HG03108 (cell line): ENCODE measurements around the gene EPB41L4A.
"Not testable (repeated sequence)": the region's sequence is repeated elsewhere in the genome, so short reads cannot be mapped to it uniquely, and the experiment has no call there.

ENCODE experiments used
- ATAC-seq: cut with Tn5 transposase; IDR thresholded peaks from one replicate; pipeline ENCODE4 v1.9.1; 2021; ENCODE audit warnings: moderate library complexity; ENCODE audit not compliant: unreplicated experiment

Gene EPB41L4A

GRCh38 chr5:112263469-112263868 lies 155.6 kb downstream of the EPB41L4A start:
- ATAC-seq = no peak

- no peak for ATAC-seq
Measured at GRCh38 chr5:112258571-112258970, 160.5 kb downstream of the EPB41L4A start.

GRCh38 chr5:112257976-112258375 lies 161.1 kb downstream of the EPB41L4A start:
- ATAC-seq = no peak

GRCh38 chr5:112257005-112257404 lies 162.1 kb downstream of the EPB41L4A start:
- ATAC-seq = no peak

- ATAC-seq = no peak
Measured at GRCh38 chr5:112254303-112254702, 164.8 kb downstream of the EPB41L4A start.

GRCh38 chr5:112253478-112254250 lies 165.4 kb downstream of the EPB41L4A start:
- ATAC-seq = no peak

- ATAC-seq = no peak
Measured at GRCh38 chr5:112250551-112250950, 168.5 kb downstream of the EPB41L4A start.

- no peak for ATAC-seq
Measured at GRCh38 chr5:112248623-112249022, 170.5 kb downstream of the EPB41L4A start.

GRCh38 chr5:112247960-112248359 lies 171.1 kb downstream of the EPB41L4A start:
- no peak for ATAC-seq

GRCh38 chr5:112245656-112246055 lies 173.4 kb downstream of the EPB41L4A start:
- no peak for ATAC-seq

- ATAC-seq = no peak
Measured at GRCh38 chr5:112239996-112240395, 179.1 kb downstream of the EPB41L4A start.

GRCh38 chr5:112238473-112238872 lies 180.6 kb downstream of the EPB41L4A start:
- ATAC-seq = no peak

GRCh38 chr5:112237456-112237855 lies 181.6 kb downstream of the EPB41L4A start:
- ATAC-seq = no peak

- ATAC-seq = no peak
Measured at GRCh38 chr5:112234000-112234399, 185.1 kb downstream of the EPB41L4A start.

- no peak for ATAC-seq
Measured at GRCh38 chr5:112232667-112233066, 186.4 kb downstream of the EPB41L4A start.

- ATAC-seq = no peak
Measured at GRCh38 chr5:112230606-112231005, 188.5 kb downstream of the EPB41L4A start.

GRCh38 chr5:112228667-112229066 lies 190.4 kb downstream of the EPB41L4A start:
- ATAC-seq = no peak

GRCh38 chr5:112227911-112228631 lies 191.0 kb downstream of the EPB41L4A start:
- no peak for ATAC-seq

GRCh38 chr5:112226215-112226614 lies 192.9 kb downstream of the EPB41L4A start:
- ATAC-seq = no peak

- not testable (repeated sequence) for ATAC-seq
Measured at GRCh38 chr5:112222997-112223396, 196.1 kb downstream of the EPB41L4A start.

GRCh38 chr5:112221128-112221527 lies 197.9 kb downstream of the EPB41L4A start:
- no peak for ATAC-seq

- ATAC-seq = no peak
Measured at GRCh38 chr5:112219000-112219399, 200.1 kb downstream of the EPB41L4A start.
